A549 (cell line): ENCODE data around the gene MLH3. TPM values are rescaled to one million over a fixed set of nuclear protein-coding genes. Genes with fewer than 3 reads are reported as not detected.
"Not testable (repeated sequence)": the region's sequence is repeated elsewhere in the genome, so short reads cannot be mapped to it uniquely, and the experiment has no call there.

ENCODE experiments used
- ATAC-seq, 2 experiments: fragments of 200-7000 bp in 1 of 2; fragments of >200 bp in 1 of 2; cut with Nextera tagmentation in 1 of 2; cut with Tn5 transposase in 1 of 2; 3 replicates each; pipeline versions ENCODE4 v1.8.0 to v1.9.1; 2018 to 2020; ENCODE audit warnings: mild to moderate bottlenecking in 1 of 2, moderate library complexity in 1 of 2
- CTCF ChIA-PET: fragments of 300-600 bp; sonication (Branson Sonifier 250); formaldehyde crosslinking; extraction: SDS; loops from one replicate; lab custom pipeline; 2021; ENCODE audit warnings: antibody characterized with exemption, inconsistent platforms; lab: Yijun Ruan, JAX
- POLR2A ChIA-PET: fragments of 350-600 bp; formaldehyde crosslinking; extraction: SDS; loops from one replicate; lab custom pipeline; 2021; ENCODE audit warnings: antibody characterized with exemption, inconsistent platforms; lab: Yijun Ruan, JAX
- DNase-seq, 2 experiments: peaks; one replicate each; pipeline versions ENCODE4 v3.0.0 to v3.0.0-alpha.2; 2011 to 2016; ENCODE audit warnings: low read depth in 1 of 2, low spot score in 1 of 2
- FAIRE-seq: peaks from 2 replicates; lab custom pipeline; 2011; peaks lifted over from hg19 to GRCh38; lab: Jason Lieb, UNC
- H3K27ac ChIP-seq, 2 experiments: fragments of >200 bp; sonication (Bioruptor Twin); formaldehyde crosslinking; 3 replicates each; pipeline ENCODE4 v1.5.1; 2016 to 2017
- H3K4me1 ChIP-seq: fragments of >200 bp; sonication (Bioruptor Twin); formaldehyde crosslinking; 3 replicates; pipeline ENCODE4 v1.6.1; 2016
- H3K4me2 ChIP-seq: fragments of >200 bp; sonication (Bioruptor Twin); formaldehyde crosslinking; 3 replicates; pipeline ENCODE4 v1.6.1; 2016
- H3K4me3 ChIP-seq: fragments of >200 bp; sonication (Bioruptor Twin); formaldehyde crosslinking; 3 replicates; pipeline ENCODE4 v1.5.1; 2016
- H3K9me3 ChIP-seq: fragments of >200 bp; sonication (Bioruptor Twin); formaldehyde crosslinking; 3 replicates; pipeline ENCODE4 v1.6.1; 2016
- BCL3 ChIP-seq: fragments of >200 bp; sonication (Bioruptor Twin); formaldehyde crosslinking; IDR thresholded peaks from 3 replicates; pipeline ENCODE4 v1.6.1; 2016
- CTCF ChIP-seq: fragments of >200 bp; sonication (Bioruptor Twin); formaldehyde crosslinking; IDR thresholded peaks from 3 replicates; pipeline ENCODE4 v1.5.1; 2016
- ESRRA ChIP-seq: fragments of 150-350 bp; IDR thresholded peaks from 2 replicates; pipeline ENCODE4 v1.6.1; 2014; ENCODE audit warnings: mild to moderate bottlenecking, low read length, borderline replicate concordance
- FOSL2 ChIP-seq, 2 experiments: fragments of 450-650 bp in 1 of 2; fragments of >200 bp in 1 of 2; sonication (Bioruptor Twin) in 1 of 2; formaldehyde crosslinking; IDR thresholded peaks; 2 replicates each; pipeline versions ENCODE4 v1.5.0 to v1.6.1; 2016 to 2020; ENCODE audit warnings: mild to moderate bottlenecking in 1 of 2, moderate library complexity in 1 of 2
- FOXS1 ChIP-seq: fragments of 250-450 bp; sonication (Bioruptor Pico); IDR thresholded peaks from 2 replicates; pipeline ENCODE4 v1.5.0; 2020; ENCODE audit warnings: mild to moderate bottlenecking, moderate library complexity
- HOXA7 ChIP-seq: fragments of 250-450 bp; sonication (Bioruptor Pico); IDR thresholded peaks from 2 replicates; pipeline ENCODE4 v1.5.0; 2020; ENCODE audit warnings: mild to moderate bottlenecking, moderate library complexity
- HOXB5 ChIP-seq: fragments of 250-450 bp; sonication (Bioruptor Pico); IDR thresholded peaks from 2 replicates; pipeline ENCODE4 v1.5.0; 2020; ENCODE audit warnings: mild to moderate bottlenecking, moderate library complexity
- KDM1A ChIP-seq: fragments of 200-600 bp; sonication (generic); IDR thresholded peaks from 2 replicates; pipeline ENCODE4 v1.6.1; 2016; ENCODE audit warnings: low read depth, mild to moderate bottlenecking
- MAFK ChIP-seq: fragments of 450-650 bp; IDR thresholded peaks from 2 replicates; pipeline ENCODE4 v1.6.1; 2014; ENCODE audit not compliant: partially characterized antibody
- MAZ ChIP-seq: fragments of 150-350 bp; IDR thresholded peaks from 2 replicates; pipeline ENCODE4 v1.6.1; 2014; ENCODE audit warnings: antibody characterized with exemption, low read depth, low read length, borderline replicate concordance
- NFE2L2 ChIP-seq: fragments of 150-350 bp; conservative IDR thresholded peaks from 2 replicates; pipeline ENCODE4 v1.6.1; 2014; ENCODE audit warnings: low read length
- PBX3 ChIP-seq: IDR thresholded peaks from 2 replicates; pipeline ENCODE4 v1.6.1; 2012
- RFX5 ChIP-seq: fragments of 450-650 bp; IDR thresholded peaks from 2 replicates; pipeline ENCODE4 v1.7.1; 2014; ENCODE audit warnings: antibody characterized with exemption, mild to moderate bottlenecking, moderate library complexity
- RNF2 ChIP-seq: fragments of 200-600 bp; sonication (generic); IDR thresholded peaks from 2 replicates; pipeline ENCODE4 v1.6.1; 2016; ENCODE audit warnings: low read depth, mild to moderate bottlenecking, antibody characterized with exemption, moderate library complexity, borderline replicate concordance
- SREBF2 ChIP-seq: fragments of 450-650 bp; IDR thresholded peaks from 2 replicates; pipeline ENCODE4 v1.6.1; 2014; ENCODE audit warnings: mild to moderate bottlenecking, moderate library complexity
- TP53 ChIP-seq: fragments of 250-450 bp; sonication (Bioruptor Pico); IDR thresholded peaks from 2 replicates; pipeline ENCODE4 v1.5.0; 2021; ENCODE audit warnings: mild to moderate bottlenecking, moderate library complexity
- WGBS: methylation state at CpG from one replicate; pipeline ENCODE4 v1.1.6; 2017; ENCODE audit errors: missing lambda C conversion rate; 5-methylcytosine and 5-hydroxymethylcytosine counted together
- polyA plus RNA-seq, 4 experiments: library from polyadenylated mRNA; depleted of rRNA in 3 of 4; stranded (reverse); fragments of >200 nt; fragmentation: RNase III in 1 of 4; extraction: RNeasy Plus Mini Kit Qiagen cat#74134 plus additional on column Dnase treatment in 1 of 4; gene quantifications; 2 replicates in 3 of 4; 3 replicates in 1 of 4; pipeline ENCODE4 v1.2.3, GENCODE V29; 2011 to 2017
- TF ChIP-seq, protein P1 (sequence below): IDR thresholded peaks from 2 replicates; pipeline ENCODE4 v1.6.1; 2012; ENCODE audit warnings: low read depth, borderline replicate concordance

Gene MLH3
- polyA plus RNA-seq, 2 of the 4 experiments (the other 2 are of a cell fraction): 15.2 to 32.3 TPM

GRCh38 chr14:75069121-75069810, 18.0 kb upstream of the MLH3 start, which contains the start of gene ZC2HC1C (continued):
- TF ChIP-seq HOXB5 (CRISPR knock-in tag) (peak; percentile 85), FOXS1 (no peak), RFX5 (0 out of 2 replicates have a peak, but pooled peaks have one; percentile 36)

GRCh38 chr14:75068294-75069120, 17.2 kb upstream of the MLH3 start:
- Histone ChIP-seq H3K9me3 (no peaks in the 10 kb centered on the region), H3K4me3 (peak overlapping the region; percentile 61), H3K4me2 (peak overlapping the region; percentile 92), H3K4me1 (peaks cover 20% of the 10 kb centered on the region), H3K27ac (peak overlapping the region; percentile 88 to 95)
- CTCF ChIA-PET: interaction anchor here (0.6 to 11.4 kb wide), 4 partner anchors 18 to 414 kb away, joined by 3 to 85 read pairs (median 3); no protein-coding TSS in a partner anchor
- 1% methylated on average over 15 of the region's 15 CpGs for WGBS
- FAIRE-seq: no peak
- peak; percentile 5 to 12; a peak in 3 of 6 replicates for ATAC-seq
- POLR2A ChIA-PET: interaction anchor here (0.6 to 1.1 kb wide), 3 partner anchors 20 to 122 kb away, joined by 3 read pairs; no protein-coding TSS in a partner anchor
- DNase-seq: no peak
- no peak for TF ChIP-seq MAZ
- TF ChIP-seq MAFK: peak; percentile 81
- TF ChIP-seq NFE2L2: 0 out of 2 replicates have a peak, but pooled peaks have one; percentile 21
- no peak for TF ChIP-seq HOXA7 (CRISPR knock-in tag)
- TF ChIP-seq FOSL2 (IDR thresholded peaks at IDR 0.05): no peak
- 0 out of 2 replicates have a peak, but pooled peaks have one; percentile 33 for TF ChIP-seq FOSL2 (CRISPR knock-in tag; IDR thresholded peaks at IDR 0.05)

DNA sequence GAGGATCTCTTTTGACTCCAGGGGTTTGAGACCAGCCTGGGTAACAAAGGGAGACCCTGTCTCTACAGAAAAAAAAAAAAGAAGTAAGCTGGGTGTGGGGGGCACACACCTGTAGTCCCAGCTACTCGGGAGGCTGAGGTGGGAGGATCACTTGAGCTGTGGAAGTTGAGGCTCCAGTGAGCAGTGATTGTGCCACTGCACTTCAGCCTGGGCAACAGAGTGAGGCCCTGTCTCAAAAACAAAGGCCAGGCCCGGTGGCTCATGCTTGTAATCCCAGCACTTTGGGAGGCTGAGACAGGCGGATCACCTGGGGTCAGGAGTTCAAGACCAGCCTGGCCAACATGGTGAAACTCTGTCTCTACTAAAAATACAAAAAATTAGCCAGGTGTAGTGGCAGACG, 16.5 kb upstream of the MLH3 start:
- CTCF ChIA-PET: interaction anchor here (0.6 to 11.4 kb wide), 3 partner anchors 18 to 415 kb away, joined by 3 to 85 read pairs (median 3); no protein-coding TSS in a partner anchor
- H3K27ac ChIP-seq: peak overlapping the region; percentile 88 to 95
- POLR2A ChIA-PET: interaction anchor here (0.6 kb wide), 2 partner anchors 16 to 20 kb away, joined by 3 read pairs; no protein-coding TSS in a partner anchor
- DNase-seq, FAIRE-seq, ATAC-seq: not testable (repeated sequence)
- WGBS: 42% methylated on average over 4 of the region's 4 CpGs
- peak overlapping the region; percentile 92 for H3K4me2 ChIP-seq
- TF ChIP-seq KDM1A: 0 out of 2 replicates have a peak, but pooled peaks have one; percentile 17
- TF ChIP-seq, all 56 proteins: peak for 1; not testable (repeated sequence) for 55
- Histone ChIP-seq H3K4me3 (peak overlapping the region; percentile 61), H3K4me1 (peaks cover 24% of the 10 kb centered on the region)
- H3K9me3 ChIP-seq: not testable (repeated sequence)

DNA sequence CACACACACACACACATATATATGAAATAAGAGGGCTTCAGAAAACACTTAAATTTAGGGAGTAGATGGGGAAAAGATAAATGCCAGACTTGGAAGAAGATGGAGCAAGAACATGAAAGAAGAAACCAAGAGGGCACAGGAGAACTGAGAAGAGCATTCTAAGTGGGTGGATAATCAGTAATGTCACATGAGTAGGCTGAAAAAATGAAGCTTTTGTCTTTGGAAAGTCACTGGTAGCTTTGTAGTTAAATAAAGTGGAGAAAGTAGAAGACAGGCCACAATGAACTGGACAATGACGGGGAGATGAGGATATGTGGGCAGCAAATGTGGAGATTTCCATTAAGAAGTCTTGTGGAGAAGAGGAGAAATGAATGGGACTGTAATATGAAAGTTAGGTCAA, 15.9 kb upstream of the MLH3 start:
- no peak overlapping the region for H3K4me3 ChIP-seq
- TF ChIP-seq KDM1A (no peak), BCL3 (no peak), SREBF2 (no peak), ESRRA (no peak), TP53 (CRISPR knock-in tag) (no peak), PBX3 (no peak), RFX5 (no peak), RNF2 (no peak), CTCF (no peak)
- TF ChIP-seq, protein P1, sequence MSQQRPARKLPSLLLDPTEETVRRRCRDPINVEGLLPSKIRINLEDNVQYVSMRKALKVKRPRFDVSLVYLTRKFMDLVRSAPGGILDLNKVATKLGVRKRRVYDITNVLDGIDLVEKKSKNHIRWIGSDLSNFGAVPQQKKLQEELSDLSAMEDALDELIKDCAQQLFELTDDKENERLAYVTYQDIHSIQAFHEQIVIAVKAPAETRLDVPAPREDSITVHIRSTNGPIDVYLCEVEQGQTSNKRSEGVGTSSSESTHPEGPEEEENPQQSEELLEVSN: no peak
- TF ChIP-seq, all 56 proteins: peak for 0
- DNase-seq: no peak
- no peak for ATAC-seq
- WGBS: 91% methylated on average over 1 of the region's 1 CpG
- POLR2A ChIA-PET: interaction anchor here (0.6 kb wide), 1 partner anchor 15 kb away, joined by 3 read pairs; no protein-coding TSS in a partner anchor
- FAIRE-seq: no peak
- peak overlapping the region; percentile 92 for H3K4me2 ChIP-seq
- H3K4me1 ChIP-seq: peaks cover 24% of the 10 kb centered on the region
- CTCF ChIA-PET: interaction anchor here (0.7 to 11.4 kb wide), 2 partner anchors 19 to 33 kb away, joined by 3 to 85 read pairs; no protein-coding TSS in a partner anchor
- H3K27ac ChIP-seq: peak overlapping the region in 1 of 2 experiments; percentile 95; a peak in 3 of 6 replicates
- no peaks in the 10 kb centered on the region for H3K9me3 ChIP-seq
